Esophagus muscularis mucosa (tissue), 3 donors: ENCODE results near the gene BOC.

Source experiments
- POLR2A ChIP-seq: fragments of 450-650 bp; IDR thresholded peaks from one replicate; pipeline ENCODE4 v1.6.1; 2017; ENCODE audit warnings: antibody characterized with exemption, moderate library complexity, mild to moderate bottlenecking, low read depth
- POLR2AphosphoS5 ChIP-seq, 2 donors: sonication (generic); formaldehyde crosslinking; IDR thresholded peaks; one replicate each; pipeline ENCODE4 v1.6.1; 2017; ENCODE audit warnings: antibody characterized with exemption in 2 of 2
- TF ChIP-seq, protein P1 (sequence below), 3 experiments: fragments of 200-600 bp in 2 of 3; fragments of 450-650 bp in 1 of 3; sonication (generic) in 2 of 3; IDR thresholded peaks; one replicate each; pipeline ENCODE4 v1.5.1; 2017 to 2019; ENCODE audit warnings: antibody characterized with exemption in 3 of 3, mild to moderate bottlenecking in 2 of 3, moderate library complexity in 1 of 3

DNA sequence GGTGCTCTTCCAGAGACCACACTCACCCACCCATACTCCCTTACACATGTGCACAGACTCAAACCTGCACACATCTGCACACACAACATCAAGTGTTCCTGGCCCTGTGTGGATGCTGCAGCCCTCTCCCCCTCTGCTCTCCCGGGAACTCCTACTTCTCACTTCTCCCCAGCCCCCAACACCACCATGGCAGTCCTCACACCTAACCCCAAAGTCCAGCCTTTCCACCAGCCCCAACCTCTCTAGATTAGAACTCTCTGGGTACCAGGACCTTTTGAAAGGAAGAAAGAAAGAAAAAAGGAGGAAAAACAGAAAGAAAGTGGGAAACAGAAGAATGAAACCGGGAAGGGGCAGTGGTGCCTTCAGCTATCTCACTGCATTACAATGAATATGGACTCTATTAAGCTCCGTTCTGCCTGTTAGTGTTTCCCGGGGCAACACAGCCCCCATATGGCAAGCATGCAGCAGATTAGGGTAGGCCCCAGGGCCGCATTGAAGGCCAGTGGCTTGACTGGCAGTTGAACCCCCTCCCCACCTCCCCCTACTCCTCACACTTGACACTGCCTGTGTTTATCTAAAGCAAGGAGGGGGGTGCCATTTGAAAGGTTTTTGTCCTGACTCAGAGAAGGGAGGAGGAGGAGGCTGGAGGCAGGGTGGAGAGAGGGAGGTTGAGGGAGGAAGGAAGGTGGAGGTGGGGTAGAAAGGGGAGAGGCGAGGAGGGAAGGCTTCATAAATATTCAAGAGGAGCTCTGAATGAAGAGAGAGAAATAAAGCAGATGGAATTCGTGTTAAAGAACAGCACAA lies 30.1 kb downstream of the BOC start:
- TF ChIP-seq, protein P1, sequence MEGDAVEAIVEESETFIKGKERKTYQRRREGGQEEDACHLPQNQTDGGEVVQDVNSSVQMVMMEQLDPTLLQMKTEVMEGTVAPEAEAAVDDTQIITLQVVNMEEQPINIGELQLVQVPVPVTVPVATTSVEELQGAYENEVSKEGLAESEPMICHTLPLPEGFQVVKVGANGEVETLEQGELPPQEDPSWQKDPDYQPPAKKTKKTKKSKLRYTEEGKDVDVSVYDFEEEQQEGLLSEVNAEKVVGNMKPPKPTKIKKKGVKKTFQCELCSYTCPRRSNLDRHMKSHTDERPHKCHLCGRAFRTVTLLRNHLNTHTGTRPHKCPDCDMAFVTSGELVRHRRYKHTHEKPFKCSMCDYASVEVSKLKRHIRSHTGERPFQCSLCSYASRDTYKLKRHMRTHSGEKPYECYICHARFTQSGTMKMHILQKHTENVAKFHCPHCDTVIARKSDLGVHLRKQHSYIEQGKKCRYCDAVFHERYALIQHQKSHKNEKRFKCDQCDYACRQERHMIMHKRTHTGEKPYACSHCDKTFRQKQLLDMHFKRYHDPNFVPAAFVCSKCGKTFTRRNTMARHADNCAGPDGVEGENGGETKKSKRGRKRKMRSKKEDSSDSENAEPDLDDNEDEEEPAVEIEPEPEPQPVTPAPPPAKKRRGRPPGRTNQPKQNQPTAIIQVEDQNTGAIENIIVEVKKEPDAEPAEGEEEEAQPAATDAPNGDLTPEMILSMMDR (IDR thresholded peaks at IDR 0.05): no peak
- no peak for TF ChIP-seq POLR2AphosphoS5 (IDR thresholded peaks at IDR 0.05)
- TF ChIP-seq POLR2A: no peak
